Naive B cell (primary cell): Measurements from ENCODE around the gene FZD4. TPM values are rescaled to one million over a fixed set of nuclear protein-coding genes. Genes with fewer than 3 reads are reported as not detected.

Experiments
- ATAC-seq, 2 donors: fragments of 150-1000 bp; cut with Tn5 transposase; 2 replicates each; pipeline ENCODE4 v1.10.0; 2021; ENCODE audit warnings: low read depth in 2 of 2, mild to moderate bottlenecking in 2 of 2, moderate library complexity in 2 of 2
- DNase-seq: peaks from one replicate; pipeline ENCODE4 v3.0.0; 2022
- H3K27ac Mint-ChIP-seq, 6 donors: one replicate each; pipeline ENCODE4 v1.8.0; 2020 to 2022; ENCODE audit warnings: mild to moderate bottlenecking in 6 of 6, mixed read lengths in 6 of 6, moderate library complexity in 5 of 6, inconsistent platforms in 2 of 6
- H3K27me3 Mint-ChIP-seq, 3 donors: one replicate each; pipeline ENCODE4 v1.8.0; 2021 to 2022; ENCODE audit warnings: mixed read lengths in 3 of 3, mild to moderate bottlenecking in 1 of 3
- H3K36me3 Mint-ChIP-seq, 2 donors: one replicate each; pipeline ENCODE4 v1.8.0; 2020 to 2022; ENCODE audit warnings: mixed read lengths in 2 of 2, inconsistent platforms in 1 of 2, mild to moderate bottlenecking in 1 of 2
- H3K4me1 Mint-ChIP-seq, 3 donors: one replicate each; pipeline ENCODE4 v1.8.0; 2020 to 2022; ENCODE audit warnings: mixed read lengths in 3 of 3, inconsistent platforms in 1 of 3, mild to moderate bottlenecking in 1 of 3, moderate library complexity in 1 of 3
- H3K4me3 Mint-ChIP-seq, 8 donors: one replicate each; pipeline ENCODE4 v1.8.0; 2020 to 2022; ENCODE audit warnings: mild to moderate bottlenecking in 8 of 8, mixed read lengths in 8 of 8, moderate library complexity in 8 of 8, inconsistent platforms in 2 of 8
- H3K9me3 Mint-ChIP-seq, 7 donors: one replicate each; pipeline ENCODE4 v1.8.0; 2020 to 2022; ENCODE audit warnings: mixed read lengths in 7 of 7, mild to moderate bottlenecking in 5 of 7, inconsistent platforms in 2 of 7, moderate library complexity in 1 of 7
- polyA plus RNA-seq, 6 donors: library from polyadenylated mRNA; unstranded; fragments of 300-500 nt; fragmentation: Illumina TruSeq; gene quantifications; one replicate each; pipeline ENCODE4 v1.2.3, GENCODE V29; 2021; ENCODE audit warnings: low read depth in 6 of 6

Gene FZD4
- polyA plus RNA-seq, 6 donors from 2014 or later, result not detected

- no peak for DNase-seq
- no peak for ATAC-seq
- H3K27ac Mint-ChIP-seq, result no peak overlapping the region
- H3K27me3 Mint-ChIP-seq, result peaks cover 0 to 6% (median 0%) of the 10 kb centered on the region in 3 donors
- no peaks in the 10 kb centered on the region for H3K9me3 Mint-ChIP-seq
- H3K4me1 Mint-ChIP-seq, result no peaks in the 10 kb centered on the region
- H3K4me3 Mint-ChIP-seq, result no peak overlapping the region
- H3K36me3 Mint-ChIP-seq, result no peaks in the 10 kb centered on the region
Measured at GRCh38 chr11:86904001-86904400, 51.2 kb downstream of the FZD4 start.

GRCh38 chr11:86902345-86902744 is 52.9 kb downstream of the FZD4 start:
- peaks cover 0 to 1% (median 0%) of the 10 kb centered on the region in 7 donors for H3K9me3 Mint-ChIP-seq
- no peak overlapping the region for H3K4me3 Mint-ChIP-seq
- no peaks in the 10 kb centered on the region for H3K36me3 Mint-ChIP-seq
- no peak overlapping the region for H3K27ac Mint-ChIP-seq
- no peaks in the 10 kb centered on the region for H3K4me1 Mint-ChIP-seq
- peaks cover 0 to 6% (median 0%) of the 10 kb centered on the region in 3 donors for H3K27me3 Mint-ChIP-seq
- DNase-seq (no peak), ATAC-seq (no peak)

GRCh38 chr11:86901599-86901998 is 53.6 kb downstream of the FZD4 start:
- DNase-seq (no peak), ATAC-seq (no peak)
- Mint-ChIP-seq H3K9me3 (peaks cover 0 to 1% (median 0%) of the 10 kb centered on the region in 7 donors), H3K4me3 (no peak overlapping the region), H3K27ac (no peak overlapping the region), H3K27me3 (peaks cover 0 to 9% (median 1%) of the 10 kb centered on the region in 3 donors), H3K36me3 (no peaks in the 10 kb centered on the region), H3K4me1 (no peaks in the 10 kb centered on the region)

- Mint-ChIP-seq H3K36me3 (no peaks in the 10 kb centered on the region), H3K27ac (no peak overlapping the region), H3K27me3 (peaks cover 0 to 11% (median 6%) of the 10 kb centered on the region in 3 donors), H3K4me1 (no peaks in the 10 kb centered on the region), H3K4me3 (peak overlapping the region in 1 of 8 donors; percentile 20), H3K9me3 (peaks cover 0 to 1% (median 0%) of the 10 kb centered on the region in 7 donors)
- ATAC-seq (no peak), DNase-seq (no peak)
Measured at GRCh38 chr11:86900162-86900561, 55.0 kb downstream of the FZD4 start.

- H3K27ac Mint-ChIP-seq, result no peak overlapping the region
- DNase-seq, result no peak
- peaks cover 0 to 1% (median 0%) of the 10 kb centered on the region in 7 donors for H3K9me3 Mint-ChIP-seq
- no peaks in the 10 kb centered on the region for H3K36me3 Mint-ChIP-seq
- ATAC-seq, result no peak
- no peak overlapping the region for H3K4me3 Mint-ChIP-seq
- peaks cover 0 to 11% (median 6%) of the 10 kb centered on the region in 3 donors for H3K27me3 Mint-ChIP-seq
- H3K4me1 Mint-ChIP-seq, result no peaks in the 10 kb centered on the region
Measured at GRCh38 chr11:86898689-86899088, 56.5 kb downstream of the FZD4 start.

GRCh38 chr11:86896441-86896841 is 58.8 kb downstream of the FZD4 start:
- ATAC-seq (no peak), DNase-seq (no peak)
- Mint-ChIP-seq H3K9me3 (peaks cover 0 to 1% (median 0%) of the 10 kb centered on the region in 7 donors), H3K27me3 (peaks cover 0 to 10% (median 6%) of the 10 kb centered on the region in 3 donors), H3K27ac (no peak overlapping the region), H3K4me1 (no peaks in the 10 kb centered on the region), H3K36me3 (no peaks in the 10 kb centered on the region), H3K4me3 (no peak overlapping the region)

Other genes with a start within 250 kb of the FZD4 start
- under 1 TPM in 3 of 6 donors, not detected in 3; 0.07 to 0.17 (median 0.09) TPM for gene PRSS23, start 154.9 kb downstream of the FZD4 start, polyA plus RNA-seq
- 10 to 100 TPM in 1 of 6 donors, 1 to 10 TPM in 5; 1.1 to 12.2 (median 4.2) TPM for gene TMEM135, start 82.5 kb upstream of the FZD4 start, polyA plus RNA-seq